ENCODE data around the gene CELF1. TPM values are rescaled to one million over a fixed set of nuclear protein-coding genes. Genes with fewer than 3 reads are reported as not detected.

The CELF1 gene
- total and polyA plus RNA-seq, 9 of the 15 experiments (the other 6 are each of a cell fraction or from before 2014, with no cell fraction given), result 11.3 to 142 (median 77.4) TPM

DNA sequence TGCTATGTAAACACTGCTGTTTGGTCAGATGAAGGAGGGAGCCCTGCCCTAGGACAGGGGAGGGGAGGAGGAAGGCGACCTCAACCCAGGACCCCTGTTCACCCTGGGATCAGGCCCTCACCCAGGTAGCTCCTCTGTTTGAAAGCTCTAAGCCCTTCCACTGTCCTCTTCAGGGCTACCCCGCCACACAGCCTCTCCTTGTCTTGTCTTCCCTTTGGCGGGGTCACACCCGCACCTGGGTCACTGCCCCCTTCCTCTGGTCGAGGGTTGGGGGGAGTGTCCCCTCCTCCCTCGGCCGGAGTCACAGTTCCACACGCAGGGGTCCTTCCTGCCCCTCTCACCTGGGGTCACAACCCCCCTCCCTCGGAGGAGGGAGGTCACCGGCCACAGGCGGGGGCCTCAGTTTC is 12.0 kb upstream of the CELF1 start:
- no peak for FAIRE-seq
- no peaks in the 10 kb centered on the region for H3K9me1 ChIP-seq (ENCODE audit: control insufficient read depth, insufficient read depth, low read length)
- H3K4me1 ChIP-seq (replicated peaks in 1 of 2; ENCODE audit: control insufficient read depth in 2 of 2, insufficient read depth in 2 of 2, low read length in 2 of 2), result peaks cover 10 to 40% of the 10 kb centered on the region in 2 experiments; a peak in 4 of 5 replicates
- peaks cover 16% of the 10 kb centered on the region; the same call in 2 of the 3 replicates for H3K36me3 ChIP-seq (ENCODE audit: control insufficient read depth, insufficient read depth, low read length)
- H3K27me3 ChIP-seq (ENCODE audit: control insufficient read depth in 2 of 2, insufficient read depth in 2 of 2, low read length in 2 of 2), result no peaks in the 10 kb centered on the region
- peaks cover 44% of the 10 kb centered on the region for H3K79me2 ChIP-seq (ENCODE audit: control insufficient read depth, insufficient read depth, low read length)
- POLR2A ChIA-PET, result interaction anchor here (0.6 to 3.2 kb wide), 8 partner anchors 9 to 80 kb away, joined by 3 to 23 read pairs (median 10); partner anchors contain the start of genes CELF1 and FAM180B
- CTCF ChIA-PET (ENCODE audit: low intra/inter-chr PET ratio), result no interaction called here
- BruUV-seq (replicated peaks), result TSS peak; percentile 77
- H3K9me3 ChIP-seq (replicated peaks; ENCODE audit: control insufficient read depth, insufficient read depth, low read depth, low read length), result no peaks in the 10 kb centered on the region
- H4K20me1 ChIP-seq (replicated peaks; ENCODE audit: control insufficient read depth, insufficient read depth, low read length), result no peaks in the 10 kb centered on the region
- H3K4me2 ChIP-seq (ENCODE audit: insufficient read depth, low read length), result peak overlapping the region; percentile 92
- H2AFZ ChIP-seq (ENCODE audit: low read depth, low read length), result peak overlapping the region; percentile 98
- peak overlapping the region; percentile 99 to 100 for H3K9ac ChIP-seq (ENCODE audit: insufficient read depth in 1 of 2, low read depth in 2 of 2, low read length in 2 of 2)
- WGBS (ENCODE audit: insufficient coverage, low coverage, missing lambda C conversion rate), result 14% methylated on average over 5 of the region's 11 CpGs
- in situ Hi-C loops (cut with MboI), result no loop called here
- DNase-seq (ENCODE audit: extremely low read depth in 1 of 4, low spot score in 3 of 4), result no peak
- peak overlapping the region; percentile 96 for H3K27ac ChIP-seq (ENCODE audit: extremely low read depth, low read depth, low read length)
- H3K4me3 ChIP-seq, result peak overlapping the region; percentile 100
- intact Hi-C loops (cut with micrococcal nuclease), result no loop called here
- ATAC-seq, result peak; percentile 21
- TF ChIP-seq SMARCA5 (IDR thresholded peaks at IDR 0.05) (no peak), ETV5 (CRISPR knock-in tag; IDR thresholded peaks at IDR 0.05; ENCODE audit: low read depth) (no peak), SMARCE1 (IDR thresholded peaks at IDR 0.05) (peak; percentile 35; the same call in 1 of the 2 replicates), ZBTB17 (CRISPR knock-in tag; IDR thresholded peaks at IDR 0.05) (no peak), CBFA2T2 (conservative IDR thresholded peaks at IDR 0.05) (no peak), CTBP1 (IDR thresholded peaks at IDR 0.05; ENCODE audit: borderline replicate concordance) (no peak), HMG20B (CRISPR knock-in tag; IDR thresholded peaks at IDR 0.05) (no peak), HDGF (IDR thresholded peaks at IDR 0.05) (peak; percentile 92), YY1 (IDR thresholded peaks at IDR 0.05; ENCODE audit: borderline replicate concordance in 1 of 3, control insufficient read depth in 1 of 3, extremely low read depth in 1 of 3, insufficient read depth in 3 of 3, insufficient read length in 1 of 3, insufficient replicate concordance in 2 of 3, low read depth in 1 of 3, low read length in 2 of 3) (no peak), FOXA3 (CRISPR knock-in tag; conservative IDR thresholded peaks at IDR 0.05 in 1 of 2, IDR thresholded peaks at IDR 0.05 in 1 of 2) (0 out of 4 replicates have a peak, but pooled peaks of 1 of the 2 experiments have one; percentile 42)
- TF ChIP-seq, protein P1, sequence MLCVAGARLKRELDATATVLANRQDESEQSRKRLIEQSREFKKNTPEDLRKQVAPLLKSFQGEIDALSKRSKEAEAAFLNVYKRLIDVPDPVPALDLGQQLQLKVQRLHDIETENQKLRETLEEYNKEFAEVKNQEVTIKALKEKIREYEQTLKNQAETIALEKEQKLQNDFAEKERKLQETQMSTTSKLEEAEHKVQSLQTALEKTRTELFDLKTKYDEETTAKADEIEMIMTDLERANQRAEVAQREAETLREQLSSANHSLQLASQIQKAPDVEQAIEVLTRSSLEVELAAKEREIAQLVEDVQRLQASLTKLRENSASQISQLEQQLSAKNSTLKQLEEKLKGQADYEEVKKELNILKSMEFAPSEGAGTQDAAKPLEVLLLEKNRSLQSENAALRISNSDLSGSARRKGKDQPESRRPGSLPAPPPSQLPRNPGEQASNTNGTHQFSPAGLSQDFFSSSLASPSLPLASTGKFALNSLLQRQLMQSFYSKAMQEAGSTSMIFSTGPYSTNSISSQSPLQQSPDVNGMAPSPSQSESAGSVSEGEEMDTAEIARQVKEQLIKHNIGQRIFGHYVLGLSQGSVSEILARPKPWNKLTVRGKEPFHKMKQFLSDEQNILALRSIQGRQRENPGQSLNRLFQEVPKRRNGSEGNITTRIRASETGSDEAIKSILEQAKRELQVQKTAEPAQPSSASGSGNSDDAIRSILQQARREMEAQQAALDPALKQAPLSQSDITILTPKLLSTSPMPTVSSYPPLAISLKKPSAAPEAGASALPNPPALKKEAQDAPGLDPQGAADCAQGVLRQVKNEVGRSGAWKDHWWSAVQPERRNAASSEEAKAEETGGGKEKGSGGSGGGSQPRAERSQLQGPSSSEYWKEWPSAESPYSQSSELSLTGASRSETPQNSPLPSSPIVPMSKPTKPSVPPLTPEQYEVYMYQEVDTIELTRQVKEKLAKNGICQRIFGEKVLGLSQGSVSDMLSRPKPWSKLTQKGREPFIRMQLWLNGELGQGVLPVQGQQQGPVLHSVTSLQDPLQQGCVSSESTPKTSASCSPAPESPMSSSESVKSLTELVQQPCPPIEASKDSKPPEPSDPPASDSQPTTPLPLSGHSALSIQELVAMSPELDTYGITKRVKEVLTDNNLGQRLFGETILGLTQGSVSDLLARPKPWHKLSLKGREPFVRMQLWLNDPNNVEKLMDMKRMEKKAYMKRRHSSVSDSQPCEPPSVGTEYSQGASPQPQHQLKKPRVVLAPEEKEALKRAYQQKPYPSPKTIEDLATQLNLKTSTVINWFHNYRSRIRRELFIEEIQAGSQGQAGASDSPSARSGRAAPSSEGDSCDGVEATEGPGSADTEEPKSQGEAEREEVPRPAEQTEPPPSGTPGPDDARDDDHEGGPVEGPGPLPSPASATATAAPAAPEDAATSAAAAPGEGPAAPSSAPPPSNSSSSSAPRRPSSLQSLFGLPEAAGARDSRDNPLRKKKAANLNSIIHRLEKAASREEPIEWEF (CRISPR knock-in tag; IDR thresholded peaks at IDR 0.05), result peak; percentile 86; the same call in 1 of the 2 replicates
- TF ChIP-seq, protein P2, sequence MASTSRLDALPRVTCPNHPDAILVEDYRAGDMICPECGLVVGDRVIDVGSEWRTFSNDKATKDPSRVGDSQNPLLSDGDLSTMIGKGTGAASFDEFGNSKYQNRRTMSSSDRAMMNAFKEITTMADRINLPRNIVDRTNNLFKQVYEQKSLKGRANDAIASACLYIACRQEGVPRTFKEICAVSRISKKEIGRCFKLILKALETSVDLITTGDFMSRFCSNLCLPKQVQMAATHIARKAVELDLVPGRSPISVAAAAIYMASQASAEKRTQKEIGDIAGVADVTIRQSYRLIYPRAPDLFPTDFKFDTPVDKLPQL (IDR thresholded peaks at IDR 0.05; ENCODE audit: extremely low read depth, insufficient read length), result no peak
- TF ChIP-seq, protein P3, sequence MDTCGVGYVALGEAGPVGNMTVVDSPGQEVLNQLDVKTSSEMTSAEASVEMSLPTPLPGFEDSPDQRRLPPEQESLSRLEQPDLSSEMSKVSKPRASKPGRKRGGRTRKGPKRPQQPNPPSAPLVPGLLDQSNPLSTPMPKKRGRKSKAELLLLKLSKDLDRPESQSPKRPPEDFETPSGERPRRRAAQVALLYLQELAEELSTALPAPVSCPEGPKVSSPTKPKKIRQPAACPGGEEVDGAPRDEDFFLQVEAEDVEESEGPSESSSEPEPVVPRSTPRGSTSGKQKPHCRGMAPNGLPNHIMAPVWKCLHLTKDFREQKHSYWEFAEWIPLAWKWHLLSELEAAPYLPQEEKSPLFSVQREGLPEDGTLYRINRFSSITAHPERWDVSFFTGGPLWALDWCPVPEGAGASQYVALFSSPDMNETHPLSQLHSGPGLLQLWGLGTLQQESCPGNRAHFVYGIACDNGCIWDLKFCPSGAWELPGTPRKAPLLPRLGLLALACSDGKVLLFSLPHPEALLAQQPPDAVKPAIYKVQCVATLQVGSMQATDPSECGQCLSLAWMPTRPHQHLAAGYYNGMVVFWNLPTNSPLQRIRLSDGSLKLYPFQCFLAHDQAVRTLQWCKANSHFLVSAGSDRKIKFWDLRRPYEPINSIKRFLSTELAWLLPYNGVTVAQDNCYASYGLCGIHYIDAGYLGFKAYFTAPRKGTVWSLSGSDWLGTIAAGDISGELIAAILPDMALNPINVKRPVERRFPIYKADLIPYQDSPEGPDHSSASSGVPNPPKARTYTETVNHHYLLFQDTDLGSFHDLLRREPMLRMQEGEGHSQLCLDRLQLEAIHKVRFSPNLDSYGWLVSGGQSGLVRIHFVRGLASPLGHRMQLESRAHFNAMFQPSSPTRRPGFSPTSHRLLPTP (IDR thresholded peaks at IDR 0.05; ENCODE audit: borderline replicate concordance, extremely low read depth, insufficient read length), result no peak
